Endothelial cell of umbilical vein (primary cell): ENCODE results near the gene TBC1D21. TPM values are rescaled to one million over a fixed set of nuclear protein-coding genes. Genes with fewer than 3 reads are reported as not detected.

Experiments
- BruUV-seq: library from RNA; stranded (reverse); fragments of 400-500 nt; replicated peaks from 2 replicates; lab custom pipeline; 2021; lab: Mats Ljungman, UMichigan
- CTCF ChIA-PET: fragments of 300-600, 350-600 bp; sonication (Branson Sonifier 250); formaldehyde crosslinking; loops from one replicate; lab custom pipeline; 2021; ENCODE audit warnings: antibody characterized with exemption, inconsistent platforms; lab: Charles Lee
- POLR2A ChIA-PET: fragments of 300-600, 350-600 bp; sonication (Branson Sonifier 250); formaldehyde crosslinking; loops from one replicate; lab custom pipeline; 2021; ENCODE audit warnings: antibody characterized with exemption, inconsistent platforms; lab: Charles Lee
- DNase-seq: peaks from one replicate; pipeline ENCODE4 v3.0.0-alpha.2; 2011; ENCODE audit warnings: low read depth, low spot score
- FAIRE-seq: peaks from 2 replicates; lab custom pipeline; 2011; peaks lifted over from hg19 to GRCh38; lab: Jason Lieb, UNC
- H2AFZ ChIP-seq: 2 replicates; pipeline ENCODE4 v1.6.0; 2012; ENCODE audit warnings: low read depth, low read length, control low read depth, inconsistent platforms
- H3K27ac ChIP-seq: 2 replicates; pipeline ENCODE4 v1.5.1; 2011; ENCODE audit warnings: low read depth, mild to moderate bottlenecking, control low read depth, low read length, moderate library complexity; ENCODE audit not compliant: insufficient read depth
- H3K27me3 ChIP-seq, 2 experiments: 2 replicates each; pipeline versions ENCODE4 v1.6.0 to v1.6.1; 2011; ENCODE audit warnings: low read length in 2 of 2, mixed read lengths in 1 of 2; ENCODE audit not compliant: control insufficient read depth in 2 of 2, insufficient read depth in 2 of 2
- H3K36me3 ChIP-seq, 2 experiments: 2 replicates in 1 of 2; 3 replicates in 1 of 2; pipeline ENCODE4 v1.5.1; 2011; ENCODE audit warnings: low read length in 2 of 2, mild to moderate bottlenecking in 1 of 2, moderate library complexity in 1 of 2; ENCODE audit not compliant: control insufficient read depth in 2 of 2, insufficient read depth in 2 of 2; ENCODE audit errors: extremely low read depth in 1 of 2
- H3K4me1 ChIP-seq: 3 replicates; pipeline ENCODE4 v1.5.1; 2011; ENCODE audit warnings: mild to moderate bottlenecking, low read length; ENCODE audit not compliant: control insufficient read depth, insufficient read depth; ENCODE audit errors: extremely low read depth
- H3K4me2 ChIP-seq: 2 replicates; pipeline ENCODE4 v1.6.1; 2011; ENCODE audit warnings: low read length, control low read depth, mixed read lengths; ENCODE audit not compliant: insufficient read depth
- H3K4me3 ChIP-seq, 3 experiments: fragments of 200-600 bp in 1 of 3; sonication (generic), shearing (Covaris generic) in 1 of 3; replicated peaks in 1 of 3; 2 replicates each; pipeline ENCODE4 v1.5.1; 2011 to 2016; ENCODE audit warnings: control low read depth in 3 of 3, low read length in 3 of 3, mild to moderate bottlenecking in 2 of 3, inconsistent platforms in 1 of 3, low read depth in 1 of 3, moderate library complexity in 1 of 3; ENCODE audit not compliant: insufficient read depth in 1 of 3
- H3K79me2 ChIP-seq: 2 replicates; pipeline ENCODE4 v1.6.0; 2012; ENCODE audit warnings: low read length, inconsistent platforms; ENCODE audit not compliant: control insufficient read depth, insufficient read depth
- H3K9ac ChIP-seq: replicated peaks from 2 replicates; pipeline ENCODE3; 2011; ENCODE audit warnings: low read length, control low read depth; ENCODE audit not compliant: insufficient read depth; ENCODE audit errors: extremely low read depth
- H3K9me1 ChIP-seq: replicated peaks from 3 replicates; pipeline ENCODE4 v1.6.0; 2011; ENCODE audit warnings: mild to moderate bottlenecking, low read length; ENCODE audit not compliant: control insufficient read depth, insufficient read depth; ENCODE audit errors: extremely low read depth
- H3K9me3 ChIP-seq: replicated peaks from 2 replicates; pipeline ENCODE4 v1.5.1; 2012; ENCODE audit warnings: low read length, inconsistent platforms; ENCODE audit not compliant: control insufficient read depth, insufficient read depth
- H4K20me1 ChIP-seq: replicated peaks from 2 replicates; pipeline ENCODE3; 2011; ENCODE audit warnings: mild to moderate bottlenecking, low read length; ENCODE audit not compliant: control insufficient read depth, insufficient read depth; ENCODE audit errors: extremely low read depth
- EZH2 ChIP-seq: IDR thresholded peaks from 2 replicates; pipeline ENCODE4 v1.6.1; 2012; ENCODE audit warnings: borderline replicate concordance, low read depth, mild to moderate bottlenecking, moderate library complexity, low read length, inconsistent platforms; ENCODE audit not compliant: severe bottlenecking
- FOS ChIP-seq: IDR thresholded peaks from 2 replicates; pipeline ENCODE4 v1.6.1; 2011; ENCODE audit warnings: mild to moderate bottlenecking, low read length, moderate library complexity, borderline replicate concordance; ENCODE audit not compliant: insufficient read depth
- GATA2 ChIP-seq: IDR thresholded peaks from 2 replicates; pipeline ENCODE4 v1.7.0; 2011; ENCODE audit warnings: low read depth, mild to moderate bottlenecking, moderate library complexity, mixed read lengths, low read length; ENCODE audit not compliant: insufficient read length, insufficient read depth
- JUN ChIP-seq: IDR thresholded peaks from 2 replicates; pipeline ENCODE4 v1.6.1; 2011; ENCODE audit warnings: borderline replicate concordance, low read depth; ENCODE audit not compliant: insufficient read length, insufficient read depth
- MYC ChIP-seq: IDR thresholded peaks from one replicate; pipeline ENCODE4 v1.6.1; 2011; ENCODE audit warnings: mild to moderate bottlenecking, low read depth, low read length
- POLR2A ChIP-seq: IDR thresholded peaks from 2 replicates; pipeline ENCODE4 v1.6.1; 2012; ENCODE audit warnings: low read depth, mild to moderate bottlenecking, control low read depth, low read length
- POLR2AphosphoS5 ChIP-seq: IDR thresholded peaks from 2 replicates; pipeline ENCODE4 v1.6.1; 2012; ENCODE audit warnings: low read depth, mild to moderate bottlenecking, control low read depth, low read length, moderate library complexity; ENCODE audit not compliant: insufficient read depth
- dilution Hi-C: fragments of 300-500 bp; cut with MboI; formaldehyde crosslinking; loops from one replicate; pipeline ENCODE4 v1.15.0; 2019; ENCODE audit warnings: low sequenced_read_pairs; ENCODE audit not compliant: extremely low pct_ligation_motif_present
- intact Hi-C: fragments of 100-400 bp; cut with micrococcal nuclease; formaldehyde crosslinking; loops from one replicate; pipeline ENCODE4 v1.10.0; 2022
- polyA plus RNA-seq, 4 experiments: library from polyadenylated mRNA; depleted of rRNA in 3 of 4; stranded (reverse) in 3 of 4; unstranded in 1 of 4; fragments of >200 nt; gene quantifications; 2 replicates each; pipeline versions ENCODE4 v1.2.1 to v1.2.3, GENCODE V29; 2011 to 2012; ENCODE audit warnings: missing spikeins in 1 of 4
- total RNA-seq: library from RNA; stranded (reverse); gene quantifications from 2 replicates; pipeline ENCODE4 v1.2.3, GENCODE V29; 2021
- TF ChIP-seq, protein P1 (sequence below), 2 donors: IDR thresholded peaks; 1 replicate in 1 of 2; 2 replicates in 1 of 2; pipeline ENCODE4 v1.5.1; 2011; ENCODE audit warnings: low read length in 2 of 2, mild to moderate bottlenecking in 2 of 2, moderate library complexity in 2 of 2, control low read depth in 1 of 2, inconsistent platforms in 1 of 2, low read depth in 1 of 2; ENCODE audit not compliant: insufficient read depth in 1 of 2; ENCODE audit errors: extremely low read depth in 1 of 2
- TF ChIP-seq, protein P2 (sequence below): IDR thresholded peaks from 2 replicates; pipeline ENCODE4 v1.6.1; 2011; ENCODE audit not compliant: insufficient read depth, insufficient read length

TBC1D21 gene
- total and polyA plus RNA-seq, 2 donors (not counting 3 experiments of a cell fraction or from before 2014, with no cell fraction given): not detected

DNA sequence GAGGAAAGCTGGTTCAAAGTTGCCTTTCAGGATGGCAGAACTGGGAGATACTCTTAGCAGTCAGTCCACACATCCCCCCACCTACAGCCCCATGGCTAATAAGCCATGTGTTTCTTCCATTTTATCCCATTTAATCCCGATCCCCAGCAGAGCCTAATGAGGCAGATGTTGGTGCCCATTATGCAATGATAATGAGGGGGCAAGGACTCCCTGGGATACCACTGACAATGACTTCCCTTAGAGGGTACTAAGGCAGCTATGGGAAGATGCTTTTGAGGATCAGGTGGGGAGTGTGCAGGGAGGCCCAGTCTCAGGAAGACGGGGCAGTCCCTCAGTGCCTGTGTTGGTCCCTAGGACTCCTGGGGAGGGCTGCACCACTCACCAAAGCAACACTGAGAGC lies 43.8 kb upstream of the TBC1D21 start:
- no peaks in the 10 kb centered on the region for H3K4me1 ChIP-seq
- H3K27me3 ChIP-seq: no peaks in the 10 kb centered on the region
- FAIRE-seq: no peak
- CTCF ChIA-PET: interaction anchor here (0.5 to 2.0 kb wide), 2 partner anchors 8 to 45 kb away, joined by 3 to 7 read pairs; partner anchors contain the start of gene TBC1D21
- no peaks in the 10 kb centered on the region for H3K9me3 ChIP-seq
- H3K9me1 ChIP-seq: no peaks in the 10 kb centered on the region
- no peak overlapping the region for H3K27ac ChIP-seq
- intact Hi-C loops (no loop called here), dilution Hi-C loops (no loop called here)
- no peak overlapping the region for H3K4me3 ChIP-seq
- no peaks in the 10 kb centered on the region for H4K20me1 ChIP-seq
- no peaks in the 10 kb centered on the region for H3K36me3 ChIP-seq
- no peak for DNase-seq
- no TSS peak for BruUV-seq
- H3K4me2 ChIP-seq: no peak overlapping the region
- POLR2A ChIA-PET: no interaction called here
- H2AFZ ChIP-seq: no peak overlapping the region
- no peak overlapping the region for H3K9ac ChIP-seq
- TF ChIP-seq JUN: no peak
- no peak for TF ChIP-seq GATA2
- TF ChIP-seq, protein P1, sequence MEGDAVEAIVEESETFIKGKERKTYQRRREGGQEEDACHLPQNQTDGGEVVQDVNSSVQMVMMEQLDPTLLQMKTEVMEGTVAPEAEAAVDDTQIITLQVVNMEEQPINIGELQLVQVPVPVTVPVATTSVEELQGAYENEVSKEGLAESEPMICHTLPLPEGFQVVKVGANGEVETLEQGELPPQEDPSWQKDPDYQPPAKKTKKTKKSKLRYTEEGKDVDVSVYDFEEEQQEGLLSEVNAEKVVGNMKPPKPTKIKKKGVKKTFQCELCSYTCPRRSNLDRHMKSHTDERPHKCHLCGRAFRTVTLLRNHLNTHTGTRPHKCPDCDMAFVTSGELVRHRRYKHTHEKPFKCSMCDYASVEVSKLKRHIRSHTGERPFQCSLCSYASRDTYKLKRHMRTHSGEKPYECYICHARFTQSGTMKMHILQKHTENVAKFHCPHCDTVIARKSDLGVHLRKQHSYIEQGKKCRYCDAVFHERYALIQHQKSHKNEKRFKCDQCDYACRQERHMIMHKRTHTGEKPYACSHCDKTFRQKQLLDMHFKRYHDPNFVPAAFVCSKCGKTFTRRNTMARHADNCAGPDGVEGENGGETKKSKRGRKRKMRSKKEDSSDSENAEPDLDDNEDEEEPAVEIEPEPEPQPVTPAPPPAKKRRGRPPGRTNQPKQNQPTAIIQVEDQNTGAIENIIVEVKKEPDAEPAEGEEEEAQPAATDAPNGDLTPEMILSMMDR (IDR thresholded peaks at IDR 0.05; ENCODE audit: extremely low read depth in 1 of 2, insufficient read depth in 1 of 2, low read depth in 1 of 2, low read length in 2 of 2): no peak
- TF ChIP-seq, protein P2, sequence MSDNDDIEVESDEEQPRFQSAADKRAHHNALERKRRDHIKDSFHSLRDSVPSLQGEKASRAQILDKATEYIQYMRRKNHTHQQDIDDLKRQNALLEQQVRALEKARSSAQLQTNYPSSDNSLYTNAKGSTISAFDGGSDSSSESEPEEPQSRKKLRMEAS: no peak
- no peak for TF ChIP-seq POLR2A
- TF ChIP-seq POLR2AphosphoS5: no peak
- TF ChIP-seq EZH2: no peak
- no peak for TF ChIP-seq FOS
- no peak for TF ChIP-seq MYC
- no peaks in the 10 kb centered on the region for H3K79me2 ChIP-seq
